Colon (tissue), 2 donors: ENCODE results near the gene C5orf63.
"Not testable (repeated sequence)": the region's sequence is repeated elsewhere in the genome, so short reads cannot be mapped to it uniquely, and the experiment has no call there.

Source experiments
- FAIRE-seq: peaks from 2 replicates; lab custom pipeline; 2012; peaks lifted over from hg19 to GRCh38; lab: Jason Lieb, UNC
- donor health status: control.
- donor health status: control.

Gene C5orf63

GRCh38 chr5:127006744-127007143 lies 66.6 kb downstream of the C5orf63 start:
- FAIRE-seq, result no peak

DNA sequence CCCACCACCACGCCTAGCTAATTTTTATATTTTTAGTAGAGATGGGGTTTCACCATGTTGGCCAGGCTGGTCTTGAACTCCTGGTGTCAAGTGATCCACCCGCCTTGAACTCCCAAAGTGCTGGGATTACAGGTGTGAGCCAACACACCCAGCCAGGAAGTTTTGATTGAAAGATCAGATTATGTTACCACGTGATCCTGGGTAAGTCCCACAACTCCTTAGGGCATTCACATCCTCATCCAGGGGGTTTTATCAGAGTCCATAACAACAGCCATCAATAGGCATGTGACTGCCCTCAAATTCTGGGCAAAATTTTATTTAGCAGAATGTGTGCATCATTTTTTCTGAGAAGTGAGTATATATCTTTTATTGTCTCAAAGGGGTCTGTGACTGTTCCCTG lies 68.0 kb downstream of the C5orf63 start:
- FAIRE-seq, result not testable (repeated sequence)

- FAIRE-seq, result no peak
Measured at GRCh38 chr5:127004721-127005120, 68.6 kb downstream of the C5orf63 start.

DNA sequence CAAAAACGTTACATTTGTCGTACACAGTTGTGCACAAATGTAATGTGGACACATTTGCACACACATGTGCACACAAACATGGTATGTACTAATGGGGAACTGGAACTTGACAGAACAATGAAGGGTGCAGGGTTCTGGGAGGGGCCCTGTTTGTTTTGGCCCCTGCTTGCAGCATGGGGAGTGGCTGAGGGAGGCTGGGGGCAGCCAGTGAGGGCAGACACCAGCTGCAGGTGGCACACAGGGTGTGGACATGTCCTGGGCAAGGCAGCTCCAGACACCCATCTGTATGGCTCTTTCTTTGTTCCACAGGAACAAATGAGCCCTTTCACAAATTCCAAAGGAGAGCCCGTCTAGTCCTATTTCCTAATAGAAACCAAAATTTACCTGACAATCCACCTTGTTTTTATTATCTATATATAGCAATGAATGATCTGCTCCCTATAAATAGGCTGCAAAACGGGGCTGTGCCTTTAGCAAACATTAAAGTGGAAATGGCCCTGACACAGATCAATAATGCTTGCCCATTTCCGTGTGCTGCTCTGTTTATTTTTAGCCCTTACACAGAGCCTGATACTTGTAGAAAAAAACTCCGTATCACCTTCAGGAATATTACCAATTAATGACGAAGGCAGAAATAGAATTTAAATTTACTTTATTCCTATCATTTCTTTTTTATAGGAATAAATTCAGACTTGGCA lies 69.4 kb downstream of the C5orf63 start:
- FAIRE-seq, result no peak

DNA sequence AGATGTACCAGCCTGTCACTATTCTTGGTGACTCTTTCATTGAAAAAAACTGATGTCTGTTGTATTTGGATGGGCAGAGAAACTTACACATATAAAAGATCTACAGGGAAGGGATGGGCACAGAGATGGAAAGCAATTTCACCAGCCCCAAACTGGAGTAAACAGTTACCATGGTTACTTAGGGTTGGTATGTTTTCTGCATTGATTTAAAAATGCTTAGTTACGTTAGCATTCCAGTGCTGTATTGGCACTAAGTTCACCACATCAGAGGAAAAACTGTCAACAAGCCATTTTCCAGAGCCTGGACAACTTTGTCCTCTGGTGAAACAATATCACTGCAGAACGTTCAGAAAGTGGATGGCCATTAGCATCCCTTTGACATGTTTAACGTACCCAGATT lies 70.9 kb downstream of the C5orf63 start:
- FAIRE-seq, result no peak

GRCh38 chr5:127001621-127002296 lies 71.5 kb downstream of the C5orf63 start:
- no peak for FAIRE-seq
